HEK293 (cell line): ENCODE data around the gene PIBF1.

ENCODE experiments used
- CTCF ChIA-PET: fragments of 350-600 bp; formaldehyde crosslinking; extraction: SDS; loops from one replicate; lab custom pipeline; 2021; ENCODE audit warnings: antibody characterized with exemption; lab: Yijun Ruan, JAX
- POLR2A ChIA-PET: fragments of 300-600 bp; formaldehyde crosslinking; extraction: SDS; loops from one replicate; lab custom pipeline; 2020; ENCODE audit warnings: antibody characterized with exemption, inconsistent platforms; lab: Yijun Ruan, JAX
- H3K27ac ChIP-seq: fragments of 200-500 bp; sonication (Bioruptor generic); 2 replicates; pipeline ENCODE4 v1.5.1; 2014; ENCODE audit warnings: low read depth, low read length, control low read depth, inconsistent platforms; ENCODE audit errors: extremely low read depth
- H3K36me3 ChIP-seq, 2 experiments: fragments of 200-500 bp in 1 of 2; sonication (Bioruptor generic) in 1 of 2; 1 replicate in 1 of 2; 2 replicates in 1 of 2; pipeline ENCODE4 v1.5.1; 2014 to 2017; ENCODE audit warnings: inconsistent platforms in 2 of 2, low read length in 2 of 2; ENCODE audit not compliant: control insufficient read depth in 2 of 2, insufficient read depth in 1 of 2
- H3K4me1 ChIP-seq: fragments of 200-500 bp; sonication (Bioruptor generic); 2 replicates; pipeline ENCODE4 v1.5.1; 2014; ENCODE audit warnings: mild to moderate bottlenecking, low read length, inconsistent platforms; ENCODE audit not compliant: control insufficient read depth, insufficient read depth
- H3K4me3 ChIP-seq: 2 replicates; pipeline ENCODE4 v1.5.1; 2011; ENCODE audit warnings: low read depth, mild to moderate bottlenecking, control low read depth, low read length, moderate library complexity
- H3K9me3 ChIP-seq: fragments of 200-500 bp; sonication (Bioruptor generic); 2 replicates; pipeline ENCODE4 v1.5.1; 2014; ENCODE audit warnings: low read depth, low read length, inconsistent platforms; ENCODE audit not compliant: control insufficient read depth, insufficient read depth
- EGR2 ChIP-seq: fragments of 450-650 bp; formaldehyde crosslinking; IDR thresholded peaks from 2 replicates; pipeline ENCODE4 v1.5.1; 2016; ENCODE audit warnings: low read depth, missing biosample characterization, missing genetic modification characterization
- ZBTB10 ChIP-seq: fragments of 450-650 bp; formaldehyde crosslinking; IDR thresholded peaks from 2 replicates; pipeline ENCODE4 v1.5.1; 2016; ENCODE audit warnings: missing biosample characterization, missing genetic modification characterization
- ZFP41 ChIP-seq: fragments of 450-650 bp; formaldehyde crosslinking; IDR thresholded peaks from 2 replicates; pipeline ENCODE4 v1.5.1; 2016; ENCODE audit warnings: missing biosample characterization, missing genetic modification characterization, borderline replicate concordance
- ZNF155 ChIP-seq: fragments of 450-650 bp; formaldehyde crosslinking; IDR thresholded peaks from 2 replicates; pipeline ENCODE4 v1.5.1; 2016; ENCODE audit warnings: missing biosample characterization, missing genetic modification characterization
- ZNF266 ChIP-seq: fragments of 450-650 bp; formaldehyde crosslinking; IDR thresholded peaks from 2 replicates; pipeline ENCODE4 v1.5.1; 2016; ENCODE audit warnings: missing biosample characterization, missing genetic modification characterization, low read depth
- ZNF362 ChIP-seq: fragments of 450-650 bp; formaldehyde crosslinking; IDR thresholded peaks from 2 replicates; pipeline ENCODE4 v1.5.1; 2016; ENCODE audit warnings: missing biosample characterization, missing genetic modification characterization
- ZNF473 ChIP-seq: fragments of 450-650 bp; formaldehyde crosslinking; IDR thresholded peaks from 2 replicates; pipeline ENCODE4 v1.5.1; 2017; ENCODE audit warnings: missing biosample characterization, missing genetic modification characterization
- ZNF580 ChIP-seq: fragments of 450-650 bp; formaldehyde crosslinking; IDR thresholded peaks from 2 replicates; pipeline ENCODE4 v1.5.1; 2016; ENCODE audit warnings: missing biosample characterization, missing genetic modification characterization
- ZNF623 ChIP-seq: fragments of 450-650 bp; formaldehyde crosslinking; IDR thresholded peaks from 2 replicates; pipeline ENCODE4 v1.5.1; 2016; ENCODE audit warnings: missing biosample characterization, missing genetic modification characterization
- ZNF664 ChIP-seq: fragments of 450-650 bp; formaldehyde crosslinking; IDR thresholded peaks from 2 replicates; pipeline ENCODE4 v1.5.1; 2016; ENCODE audit warnings: missing biosample characterization, missing genetic modification characterization
- ZSCAN16 ChIP-seq: fragments of 450-650 bp; formaldehyde crosslinking; IDR thresholded peaks from 2 replicates; pipeline ENCODE4 v1.5.1; 2016; ENCODE audit warnings: missing biosample characterization, missing genetic modification characterization
- ZSCAN23 ChIP-seq: fragments of 450-650 bp; formaldehyde crosslinking; IDR thresholded peaks from 2 replicates; pipeline ENCODE4 v1.5.1; 2016; ENCODE audit warnings: missing biosample characterization, missing genetic modification characterization
- TF ChIP-seq, protein P1 (sequence below): fragments of 450-650 bp; formaldehyde crosslinking; IDR thresholded peaks from 2 replicates; pipeline ENCODE4 v1.5.1; 2016; ENCODE audit warnings: missing biosample characterization, missing genetic modification characterization
- TF ChIP-seq, protein P2 (sequence below): fragments of 450-650 bp; formaldehyde crosslinking; IDR thresholded peaks from 2 replicates; pipeline ENCODE4 v1.5.1; 2017; ENCODE audit warnings: missing biosample characterization, missing genetic modification characterization
- TF ChIP-seq, protein P3 (sequence below): fragments of 450-650 bp; formaldehyde crosslinking; IDR thresholded peaks from 2 replicates; pipeline ENCODE4 v1.5.1; 2017; ENCODE audit warnings: missing biosample characterization, missing genetic modification characterization

PIBF1 gene

GRCh38 chr13:72751220-72751619 is 30.7 kb upstream of the PIBF1 start (continued):
- 0 out of 2 replicates have a peak, but pooled peaks have one; percentile 23 for TF ChIP-seq ZNF580 (tag by site-specific recombination)

GRCh38 chr13:72754111-72754510 is 27.8 kb upstream of the PIBF1 start:
- Histone ChIP-seq H3K27ac (no peak overlapping the region), H3K9me3 (no peaks in the 10 kb centered on the region), H3K36me3 (peaks cover 0 to 99% of the 10 kb centered on the region in 2 experiments; a peak in 1 of 3 replicates), H3K4me3 (no peak overlapping the region), H3K4me1 (no peaks in the 10 kb centered on the region)
- TF ChIP-seq ZBTB10 (tag by site-specific recombination) (no peak), ZSCAN16 (tag by site-specific recombination) (no peak), EGR2 (tag by site-specific recombination) (no peak), ZNF623 (tag by site-specific recombination) (no peak), ZNF362 (tag by site-specific recombination) (peak; percentile 56; the same call in 1 of the 2 replicates)
- TF ChIP-seq, protein P1, sequence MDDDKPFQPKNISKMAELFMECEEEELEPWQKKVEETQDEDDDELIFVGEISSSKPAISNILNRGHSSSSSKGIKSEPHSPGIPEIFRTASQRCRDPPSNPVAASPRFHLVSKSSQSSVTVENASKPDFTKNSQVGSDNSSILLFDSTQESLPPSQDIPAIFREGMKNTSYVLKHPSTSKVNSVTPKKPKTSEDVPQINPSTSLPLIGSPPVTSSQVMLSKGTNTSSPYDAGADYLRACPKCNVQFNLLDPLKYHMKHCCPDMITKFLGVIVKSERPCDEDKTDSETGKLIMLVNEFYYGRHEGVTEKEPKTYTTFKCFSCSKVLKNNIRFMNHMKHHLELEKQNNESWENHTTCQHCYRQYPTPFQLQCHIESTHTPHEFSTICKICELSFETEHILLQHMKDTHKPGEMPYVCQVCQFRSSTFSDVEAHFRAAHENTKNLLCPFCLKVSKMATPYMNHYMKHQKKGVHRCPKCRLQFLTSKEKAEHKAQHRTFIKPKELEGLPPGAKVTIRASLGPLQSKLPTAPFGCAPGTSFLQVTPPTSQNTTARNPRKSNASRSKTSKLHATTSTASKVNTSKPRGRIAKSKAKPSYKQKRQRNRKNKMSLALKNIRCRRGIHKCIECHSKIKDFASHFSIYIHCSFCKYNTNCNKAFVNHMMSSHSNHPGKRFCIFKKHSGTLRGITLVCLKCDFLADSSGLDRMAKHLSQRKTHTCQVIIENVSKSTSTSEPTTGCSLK (tag by site-specific recombination) = no peak
- TF ChIP-seq, protein P2, sequence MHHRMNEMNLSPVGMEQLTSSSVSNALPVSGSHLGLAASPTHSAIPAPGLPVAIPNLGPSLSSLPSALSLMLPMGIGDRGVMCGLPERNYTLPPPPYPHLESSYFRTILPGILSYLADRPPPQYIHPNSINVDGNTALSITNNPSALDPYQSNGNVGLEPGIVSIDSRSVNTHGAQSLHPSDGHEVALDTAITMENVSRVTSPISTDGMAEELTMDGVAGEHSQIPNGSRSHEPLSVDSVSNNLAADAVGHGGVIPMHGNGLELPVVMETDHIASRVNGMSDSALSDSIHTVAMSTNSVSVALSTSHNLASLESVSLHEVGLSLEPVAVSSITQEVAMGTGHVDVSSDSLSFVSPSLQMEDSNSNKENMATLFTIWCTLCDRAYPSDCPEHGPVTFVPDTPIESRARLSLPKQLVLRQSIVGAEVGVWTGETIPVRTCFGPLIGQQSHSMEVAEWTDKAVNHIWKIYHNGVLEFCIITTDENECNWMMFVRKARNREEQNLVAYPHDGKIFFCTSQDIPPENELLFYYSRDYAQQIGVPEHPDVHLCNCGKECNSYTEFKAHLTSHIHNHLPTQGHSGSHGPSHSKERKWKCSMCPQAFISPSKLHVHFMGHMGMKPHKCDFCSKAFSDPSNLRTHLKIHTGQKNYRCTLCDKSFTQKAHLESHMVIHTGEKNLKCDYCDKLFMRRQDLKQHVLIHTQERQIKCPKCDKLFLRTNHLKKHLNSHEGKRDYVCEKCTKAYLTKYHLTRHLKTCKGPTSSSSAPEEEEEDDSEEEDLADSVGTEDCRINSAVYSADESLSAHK (tag by site-specific recombination) = no peak
- ChIA-PET CTCF (no interaction called here), POLR2A (no interaction called here)

DNA sequence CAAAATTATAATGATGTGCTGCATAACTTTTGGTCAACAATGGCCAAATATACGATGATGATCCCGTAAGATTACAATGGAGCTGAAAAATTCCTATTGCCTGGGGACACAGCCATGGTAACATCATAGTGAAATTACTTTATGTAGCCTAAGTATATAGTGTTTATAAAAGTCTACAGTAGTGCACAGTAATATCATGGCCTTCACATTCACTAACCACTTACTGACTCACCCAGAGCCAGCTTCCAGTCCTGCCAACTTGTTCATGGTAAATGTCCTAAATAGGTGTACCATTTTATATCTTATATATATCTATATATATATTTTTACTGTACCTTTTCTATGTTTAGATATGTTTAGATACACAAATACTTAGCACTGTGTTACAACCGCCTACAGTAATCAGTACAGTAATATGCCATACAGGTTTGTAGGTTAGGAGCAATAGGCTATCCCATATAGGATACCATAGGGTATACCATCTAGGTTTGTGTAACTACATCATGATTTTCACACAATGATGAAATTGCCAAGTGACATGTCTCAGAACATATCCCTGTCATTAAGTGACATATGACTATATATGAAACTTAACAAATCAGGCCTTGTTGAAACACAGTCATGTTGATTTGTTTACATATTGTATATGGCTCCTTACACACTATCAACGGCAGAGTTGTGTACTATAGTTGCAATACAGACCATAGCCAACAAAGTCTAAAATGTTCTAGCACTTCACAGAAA is 24.0 kb upstream of the PIBF1 start:
- ChIA-PET CTCF (no interaction called here), POLR2A (no interaction called here)
- TF ChIP-seq ZNF266 (tag by site-specific recombination) = no peak
- TF ChIP-seq, protein P3, sequence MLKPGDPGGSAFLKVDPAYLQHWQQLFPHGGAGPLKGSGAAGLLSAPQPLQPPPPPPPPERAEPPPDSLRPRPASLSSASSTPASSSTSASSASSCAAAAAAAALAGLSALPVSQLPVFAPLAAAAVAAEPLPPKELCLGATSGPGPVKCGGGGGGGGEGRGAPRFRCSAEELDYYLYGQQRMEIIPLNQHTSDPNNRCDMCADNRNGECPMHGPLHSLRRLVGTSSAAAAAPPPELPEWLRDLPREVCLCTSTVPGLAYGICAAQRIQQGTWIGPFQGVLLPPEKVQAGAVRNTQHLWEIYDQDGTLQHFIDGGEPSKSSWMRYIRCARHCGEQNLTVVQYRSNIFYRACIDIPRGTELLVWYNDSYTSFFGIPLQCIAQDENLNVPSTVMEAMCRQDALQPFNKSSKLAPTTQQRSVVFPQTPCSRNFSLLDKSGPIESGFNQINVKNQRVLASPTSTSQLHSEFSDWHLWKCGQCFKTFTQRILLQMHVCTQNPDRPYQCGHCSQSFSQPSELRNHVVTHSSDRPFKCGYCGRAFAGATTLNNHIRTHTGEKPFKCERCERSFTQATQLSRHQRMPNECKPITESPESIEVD (tag by site-specific recombination) = no peak
- TF ChIP-seq ZSCAN23 = no peak
- no peak for TF ChIP-seq ZBTB10 (tag by site-specific recombination)
- TF ChIP-seq ZFP41 (tag by site-specific recombination) = no peak
- TF ChIP-seq ZNF155 (tag by site-specific recombination) = no peak
- TF ChIP-seq ZNF473 = no peak
- TF ChIP-seq ZNF664 (tag by site-specific recombination) = no peak
- TF ChIP-seq ZSCAN16 (tag by site-specific recombination) = no peak

More for the DNA sequence above, 24.0 kb upstream of the PIBF1 start:
- Histone ChIP-seq H3K9me3 (no peaks in the 10 kb centered on the region), H3K4me1 (no peaks in the 10 kb centered on the region), H3K27ac (no peak overlapping the region), H3K36me3 (peaks cover 0 to 99% of the 10 kb centered on the region in 2 experiments), H3K4me3 (no peak overlapping the region)
